ENCODE results near the gene ARHGAP15.

The ARHGAP15 gene

GRCh38 chr2:143144813-143145455 lies 15.7 kb downstream of the ARHGAP15 start:
- DNase-seq (ENCODE audit: low spot score), result no peak

GRCh38 chr2:143146366-143146765 lies 17.1 kb downstream of the ARHGAP15 start:
- no peak for DNase-seq (ENCODE audit: low spot score)

GRCh38 chr2:143146815-143147530 lies 17.8 kb downstream of the ARHGAP15 start:
- no peak for DNase-seq (ENCODE audit: low spot score)

- DNase-seq (ENCODE audit: low spot score), result no peak
These were observed 18.8 kb downstream of the ARHGAP15 start for GRCh38 chr2:143148011-143148410.

- no peak for DNase-seq (ENCODE audit: low spot score)
These were observed 19.5 kb downstream of the ARHGAP15 start for GRCh38 chr2:143148757-143149156.

- no peak for DNase-seq (ENCODE audit: low spot score)
These were observed 21.1 kb downstream of the ARHGAP15 start for GRCh38 chr2:143150287-143150686.

- DNase-seq (ENCODE audit: low spot score), result no peak
These were observed 22.0 kb downstream of the ARHGAP15 start for GRCh38 chr2:143151111-143151752.

GRCh38 chr2:143152219-143152618 lies 23.0 kb downstream of the ARHGAP15 start:
- DNase-seq (ENCODE audit: low spot score), result no peak

- DNase-seq (ENCODE audit: low spot score), result no peak
These were observed 23.4 kb downstream of the ARHGAP15 start for GRCh38 chr2:143152637-143153036.

GRCh38 chr2:143155661-143156060 lies 26.4 kb downstream of the ARHGAP15 start:
- no peak for DNase-seq (ENCODE audit: low spot score)

GRCh38 chr2:143157001-143157400 lies 27.8 kb downstream of the ARHGAP15 start:
- DNase-seq (ENCODE audit: low spot score), result no peak

- DNase-seq (ENCODE audit: low spot score), result no peak
These were observed 28.2 kb downstream of the ARHGAP15 start for GRCh38 chr2:143157418-143157817.

GRCh38 chr2:143158098-143158497 lies 28.9 kb downstream of the ARHGAP15 start:
- DNase-seq (ENCODE audit: low spot score), result no peak

- DNase-seq (ENCODE audit: low spot score), result no peak
These were observed 29.6 kb downstream of the ARHGAP15 start for GRCh38 chr2:143158551-143159485.

- DNase-seq (ENCODE audit: low spot score), result no peak
These were observed 30.2 kb downstream of the ARHGAP15 start for GRCh38 chr2:143159486-143159840.

- no peak for DNase-seq (ENCODE audit: low spot score)
These were observed 31.8 kb downstream of the ARHGAP15 start for GRCh38 chr2:143160732-143161707.

GRCh38 chr2:143162123-143162837 lies 33.1 kb downstream of the ARHGAP15 start:
- DNase-seq (ENCODE audit: low spot score), result no peak

- DNase-seq (ENCODE audit: low spot score), result no peak
These were observed 33.8 kb downstream of the ARHGAP15 start for GRCh38 chr2:143162997-143163396.

- DNase-seq (ENCODE audit: low spot score), result no peak
These were observed 34.3 kb downstream of the ARHGAP15 start for GRCh38 chr2:143163499-143163898.

- DNase-seq (ENCODE audit: low spot score), result no peak
These were observed 36.1 kb downstream of the ARHGAP15 start for GRCh38 chr2:143165291-143165690.

Measured in germinal center (tissue), 1 donor.